ENCODE results near the gene NUP58.

NUP58 gene

DNA sequence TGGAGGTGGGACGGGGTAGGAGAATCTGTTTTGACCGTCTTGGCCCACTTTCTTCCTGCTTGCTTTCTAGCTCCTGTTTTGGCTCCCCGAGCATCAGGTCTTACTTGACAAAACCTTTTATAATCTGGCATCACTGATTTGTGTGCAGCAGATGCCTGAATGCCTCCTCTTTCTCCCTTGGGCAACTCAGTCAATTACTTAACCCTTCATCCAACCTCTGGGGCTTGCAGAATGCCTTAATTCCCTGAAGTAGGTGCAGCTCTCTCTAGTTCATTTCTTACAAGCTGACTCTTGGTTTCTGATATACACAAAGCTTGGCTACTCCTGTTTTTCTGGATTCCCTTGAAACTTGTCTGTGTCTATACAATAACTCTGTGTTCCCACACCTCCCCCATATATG, 5.7 kb upstream of the NUP58 start:
- ATAC-seq, result no peak
- TF ChIP-seq, protein P1, sequence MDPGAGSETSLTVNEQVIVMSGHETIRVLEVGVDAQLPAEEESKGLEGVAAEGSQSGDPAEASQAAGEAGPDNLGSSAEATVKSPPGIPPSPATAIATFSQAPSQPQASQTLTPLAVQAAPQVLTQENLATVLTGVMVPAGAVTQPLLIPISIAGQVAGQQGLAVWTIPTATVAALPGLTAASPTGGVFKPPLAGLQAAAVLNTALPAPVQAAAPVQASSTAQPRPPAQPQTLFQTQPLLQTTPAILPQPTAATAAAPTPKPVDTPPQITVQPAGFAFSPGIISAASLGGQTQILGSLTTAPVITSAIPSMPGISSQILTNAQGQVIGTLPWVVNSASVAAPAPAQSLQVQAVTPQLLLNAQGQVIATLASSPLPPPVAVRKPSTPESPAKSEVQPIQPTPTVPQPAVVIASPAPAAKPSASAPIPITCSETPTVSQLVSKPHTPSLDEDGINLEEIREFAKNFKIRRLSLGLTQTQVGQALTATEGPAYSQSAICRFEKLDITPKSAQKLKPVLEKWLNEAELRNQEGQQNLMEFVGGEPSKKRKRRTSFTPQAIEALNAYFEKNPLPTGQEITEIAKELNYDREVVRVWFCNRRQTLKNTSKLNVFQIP (CRISPR knock-in tag; IDR thresholded peaks at IDR 0.05; ENCODE audit: borderline replicate concordance, low read depth), result no peak
- no peak for TF ChIP-seq PPARA (CRISPR knock-in tag; IDR thresholded peaks at IDR 0.05; ENCODE audit: borderline replicate concordance)
- no peak for TF ChIP-seq TSHZ2 (CRISPR knock-in tag; IDR thresholded peaks at IDR 0.05)
- no peak for TF ChIP-seq CSDC2 (CRISPR knock-in tag; IDR thresholded peaks at IDR 0.05)
- no peak for TF ChIP-seq CSRNP3 (CRISPR knock-in tag; IDR thresholded peaks at IDR 0.05)
- no peak for TF ChIP-seq ZNF70 (CRISPR knock-in tag; IDR thresholded peaks at IDR 0.05)

DNA sequence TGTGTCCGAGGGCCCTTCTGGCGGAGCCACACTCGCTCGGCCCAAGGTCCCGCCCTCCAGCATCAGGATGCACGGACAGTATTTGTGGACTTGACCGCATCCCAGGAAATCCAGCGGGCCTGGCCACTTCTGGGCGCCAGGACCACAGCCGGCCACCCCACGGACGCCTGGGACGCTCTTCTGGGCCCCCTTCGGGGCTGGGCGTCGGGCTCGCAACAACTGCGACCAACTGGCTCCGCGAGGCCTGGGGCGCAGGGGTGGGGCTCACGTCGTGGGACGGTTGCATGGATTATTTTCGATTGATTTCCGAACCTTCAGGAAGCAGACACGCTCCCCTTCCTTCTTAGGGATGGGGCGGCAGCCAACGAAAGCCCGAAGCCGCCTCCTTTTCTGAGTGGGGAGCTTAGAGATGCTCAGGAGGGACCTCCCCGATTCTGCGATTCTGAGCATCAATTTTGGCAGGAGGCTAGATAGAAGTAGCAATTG, 521 bp upstream of the NUP58 start:
- TF ChIP-seq TOX (CRISPR knock-in tag; IDR thresholded peaks at IDR 0.05; ENCODE audit: borderline replicate concordance) (no peak), TSHZ2 (CRISPR knock-in tag; IDR thresholded peaks at IDR 0.05) (no peak), TCF4 (CRISPR knock-in tag; IDR thresholded peaks at IDR 0.05; ENCODE audit: borderline replicate concordance) (no peak), CSDC2 (CRISPR knock-in tag; IDR thresholded peaks at IDR 0.05) (no peak), ISL1 (CRISPR knock-in tag; IDR thresholded peaks at IDR 0.05) (no peak), ZFP3 (CRISPR knock-in tag; IDR thresholded peaks at IDR 0.05) (no peak), ZNF565 (CRISPR knock-in tag; conservative IDR thresholded peaks at IDR 0.05; ENCODE audit: low read depth) (no peak), ZNF70 (CRISPR knock-in tag; IDR thresholded peaks at IDR 0.05) (no peak), ARNTL (CRISPR knock-in tag; IDR thresholded peaks at IDR 0.05; ENCODE audit: borderline replicate concordance, low read depth) (no peak), PPARA (CRISPR knock-in tag; IDR thresholded peaks at IDR 0.05; ENCODE audit: borderline replicate concordance) (no peak), SNAI2 (CRISPR knock-in tag; IDR thresholded peaks at IDR 0.05) (no peak), ZFP30 (CRISPR knock-in tag; IDR thresholded peaks at IDR 0.05) (no peak), BACH2 (CRISPR knock-in tag; IDR thresholded peaks at IDR 0.05; ENCODE audit: borderline replicate concordance) (no peak), CSRNP3 (CRISPR knock-in tag; IDR thresholded peaks at IDR 0.05) (no peak), OSR1 (CRISPR knock-in tag; IDR thresholded peaks at IDR 0.05) (no peak), GLIS3 (CRISPR knock-in tag; IDR thresholded peaks at IDR 0.05) (no peak), ESRRG (CRISPR knock-in tag; IDR thresholded peaks at IDR 0.05) (no peak), ZNF8 (CRISPR knock-in tag; IDR thresholded peaks at IDR 0.05) (no peak)
- TF ChIP-seq, protein P1 (CRISPR knock-in tag; IDR thresholded peaks at IDR 0.05; ENCODE audit: borderline replicate concordance, low read depth), result no peak
- TF ChIP-seq, protein P2, sequence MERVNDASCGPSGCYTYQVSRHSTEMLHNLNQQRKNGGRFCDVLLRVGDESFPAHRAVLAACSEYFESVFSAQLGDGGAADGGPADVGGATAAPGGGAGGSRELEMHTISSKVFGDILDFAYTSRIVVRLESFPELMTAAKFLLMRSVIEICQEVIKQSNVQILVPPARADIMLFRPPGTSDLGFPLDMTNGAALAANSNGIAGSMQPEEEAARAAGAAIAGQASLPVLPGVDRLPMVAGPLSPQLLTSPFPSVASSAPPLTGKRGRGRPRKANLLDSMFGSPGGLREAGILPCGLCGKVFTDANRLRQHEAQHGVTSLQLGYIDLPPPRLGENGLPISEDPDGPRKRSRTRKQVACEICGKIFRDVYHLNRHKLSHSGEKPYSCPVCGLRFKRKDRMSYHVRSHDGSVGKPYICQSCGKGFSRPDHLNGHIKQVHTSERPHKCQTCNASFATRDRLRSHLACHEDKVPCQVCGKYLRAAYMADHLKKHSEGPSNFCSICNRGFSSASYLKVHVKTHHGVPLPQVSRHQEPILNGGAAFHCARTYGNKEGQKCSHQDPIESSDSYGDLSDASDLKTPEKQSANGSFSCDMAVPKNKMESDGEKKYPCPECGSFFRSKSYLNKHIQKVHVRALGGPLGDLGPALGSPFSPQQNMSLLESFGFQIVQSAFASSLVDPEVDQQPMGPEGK (CRISPR knock-in tag; IDR thresholded peaks at IDR 0.05; ENCODE audit: borderline replicate concordance), result no peak
- ATAC-seq, result peak; percentile 3; the same call in 2 of the 3 replicates

All from SK-N-SH treated with all-trans-retinoic acid at 6 μM for 48 hours (cell line).